Coronary artery (tissue), 2 donors: ENCODE measurements around the gene ANKRD11.

Experiments used
- DNase-seq: peaks from one replicate; pipeline ENCODE4 v3.0.0-alpha.2; 2017; ENCODE audit warnings: low spot score
- H3K27ac ChIP-seq, 2 donors: fragments of 200-600 bp; sonication (generic); one replicate each; pipeline ENCODE4 v1.5.1; 2016 to 2019
- H3K4me3 ChIP-seq: fragments of 200-600 bp; sonication (generic); 2 replicates; pipeline ENCODE4 v1.5.1; 2016; ENCODE audit warnings: mild to moderate bottlenecking, moderate library complexity
- TF ChIP-seq, protein P1 (sequence below): fragments of 200-600 bp; sonication (generic); IDR thresholded peaks from one replicate; pipeline ENCODE4 v1.5.1; 2019; ENCODE audit warnings: antibody characterized with exemption

ANKRD11 gene

DNA sequence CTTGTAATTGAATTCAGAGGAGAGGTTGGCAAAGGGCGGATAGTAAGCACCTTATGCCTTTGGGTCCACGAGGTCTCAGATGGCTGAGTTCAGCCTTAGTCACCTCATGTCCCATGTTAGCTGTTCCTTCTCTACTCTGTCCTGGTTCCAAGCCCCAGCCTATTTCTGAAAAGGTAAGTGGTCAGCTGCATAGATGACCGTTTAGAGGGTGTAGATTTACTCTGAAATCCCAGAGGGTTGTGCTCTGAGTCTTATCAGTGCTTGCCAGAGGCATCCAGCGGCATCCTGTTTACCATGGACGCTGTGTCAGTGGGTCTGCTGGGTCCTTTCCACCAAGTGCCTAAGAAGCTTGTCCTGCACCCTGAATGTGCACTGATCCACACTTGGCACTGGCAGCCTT, 271.0 kb downstream of the ANKRD11 start:
- Histone ChIP-seq H3K27ac (no peak overlapping the region), H3K4me3 (no peak overlapping the region)
- TF ChIP-seq, protein P1, sequence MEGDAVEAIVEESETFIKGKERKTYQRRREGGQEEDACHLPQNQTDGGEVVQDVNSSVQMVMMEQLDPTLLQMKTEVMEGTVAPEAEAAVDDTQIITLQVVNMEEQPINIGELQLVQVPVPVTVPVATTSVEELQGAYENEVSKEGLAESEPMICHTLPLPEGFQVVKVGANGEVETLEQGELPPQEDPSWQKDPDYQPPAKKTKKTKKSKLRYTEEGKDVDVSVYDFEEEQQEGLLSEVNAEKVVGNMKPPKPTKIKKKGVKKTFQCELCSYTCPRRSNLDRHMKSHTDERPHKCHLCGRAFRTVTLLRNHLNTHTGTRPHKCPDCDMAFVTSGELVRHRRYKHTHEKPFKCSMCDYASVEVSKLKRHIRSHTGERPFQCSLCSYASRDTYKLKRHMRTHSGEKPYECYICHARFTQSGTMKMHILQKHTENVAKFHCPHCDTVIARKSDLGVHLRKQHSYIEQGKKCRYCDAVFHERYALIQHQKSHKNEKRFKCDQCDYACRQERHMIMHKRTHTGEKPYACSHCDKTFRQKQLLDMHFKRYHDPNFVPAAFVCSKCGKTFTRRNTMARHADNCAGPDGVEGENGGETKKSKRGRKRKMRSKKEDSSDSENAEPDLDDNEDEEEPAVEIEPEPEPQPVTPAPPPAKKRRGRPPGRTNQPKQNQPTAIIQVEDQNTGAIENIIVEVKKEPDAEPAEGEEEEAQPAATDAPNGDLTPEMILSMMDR = no peak
- no peak for DNase-seq
